IMR-90 (cell line): ENCODE results near the gene EVPL. TPM values are rescaled to one million over a fixed set of nuclear protein-coding genes. Genes with fewer than 3 reads are reported as not detected.

ENCODE experiments used
- ATAC-seq: fragments of 200-7000 bp; cut with Tn5 transposase; 2 replicates; pipeline ENCODE4 v1.9.1; 2020; ENCODE audit warnings: low read depth, mild to moderate bottlenecking, moderate library complexity
- BruUV-seq: library from RNA; stranded (reverse); fragments of 400-500 nt; replicated peaks from 2 replicates; lab custom pipeline; 2021; lab: Mats Ljungman, UMichigan
- CTCF ChIA-PET: fragments of 300-600 bp; formaldehyde crosslinking; extraction: SDS; loops from one replicate; lab custom pipeline; 2021; ENCODE audit warnings: antibody characterized with exemption; lab: Yijun Ruan, JAX
- POLR2A ChIA-PET: fragments of 300-600 bp; sonication (Branson Sonifier 250); formaldehyde crosslinking; loops from one replicate; lab custom pipeline; 2022; ENCODE audit warnings: antibody characterized with exemption; ENCODE audit not compliant: unreplicated experiment; lab: Charles Lee
- DNase-seq: peaks from one replicate; pipeline ENCODE4 v3.0.0; 2013
- H2AFZ ChIP-seq: replicated peaks from 2 replicates; pipeline ENCODE3; 2013; ENCODE audit warnings: low read length, mild to moderate bottlenecking; ENCODE audit not compliant: poor library complexity
- H2AK5ac ChIP-seq: 2 replicates; pipeline ENCODE4 v1.6.1; 2013; ENCODE audit warnings: low read depth, low read length, inconsistent platforms
- H2AK9ac ChIP-seq: replicated peaks from 2 replicates; pipeline ENCODE3; 2013; ENCODE audit warnings: mild to moderate bottlenecking, low read depth, low read length, moderate library complexity; ENCODE audit not compliant: poor library complexity
- H2BK120ac ChIP-seq: 2 replicates; pipeline ENCODE4 v1.6.1; 2013; ENCODE audit warnings: low read depth, low read length, inconsistent platforms
- H2BK15ac ChIP-seq: 3 replicates; pipeline ENCODE4 v1.6.1; 2013; ENCODE audit warnings: low read depth, low read length, inconsistent platforms
- H2BK20ac ChIP-seq: 2 replicates; pipeline ENCODE4 v1.6.1; 2013; ENCODE audit warnings: low read depth, mild to moderate bottlenecking, inconsistent platforms, low read length, moderate library complexity
- H2BK5ac ChIP-seq: 2 replicates; pipeline ENCODE4 v1.6.1; 2013; ENCODE audit warnings: mild to moderate bottlenecking, low read depth, low read length, inconsistent platforms; ENCODE audit not compliant: poor library complexity, severe bottlenecking
- H3K14ac ChIP-seq: replicated peaks from 2 replicates; pipeline ENCODE4 v1.6.1; 2013; ENCODE audit warnings: low read depth, low read length, inconsistent platforms
- H3K18ac ChIP-seq: 2 replicates; pipeline ENCODE4 v1.6.1; 2013; ENCODE audit warnings: low read depth, low read length, control low read depth
- H3K23ac ChIP-seq: 2 replicates; pipeline ENCODE4 v1.6.1; 2013; ENCODE audit warnings: low read depth, low read length, inconsistent platforms
- H3K27ac ChIP-seq: 2 replicates; pipeline ENCODE4 v1.5.1; 2013; ENCODE audit warnings: mild to moderate bottlenecking, control low read depth, low read length; ENCODE audit not compliant: insufficient read depth
- H3K27me3 ChIP-seq: 2 replicates; pipeline ENCODE4 v1.6.1; 2013; ENCODE audit warnings: low read length; ENCODE audit not compliant: control insufficient read depth, insufficient read depth
- H3K36me3 ChIP-seq: 2 replicates; pipeline ENCODE4 v1.6.1; 2013; ENCODE audit warnings: low read length, mixed read lengths; ENCODE audit not compliant: control insufficient read depth, insufficient read depth
- H3K4ac ChIP-seq: 2 replicates; pipeline ENCODE4 v1.6.1; 2013; ENCODE audit warnings: low read depth, low read length, inconsistent platforms
- H3K4me1 ChIP-seq: 2 replicates; pipeline ENCODE4 v1.6.1; 2013; ENCODE audit warnings: low read length, mixed read lengths; ENCODE audit not compliant: control insufficient read depth, insufficient read depth
- H3K4me2 ChIP-seq: 2 replicates; pipeline ENCODE4 v1.6.1; 2013; ENCODE audit warnings: low read depth, mild to moderate bottlenecking, control low read depth, low read length, moderate library complexity
- H3K4me3 ChIP-seq: 2 replicates; pipeline ENCODE4 v1.5.1; 2013; ENCODE audit warnings: low read depth, mild to moderate bottlenecking, control low read depth, low read length, moderate library complexity; ENCODE audit not compliant: insufficient read depth
- H3K56ac ChIP-seq: 2 replicates; pipeline ENCODE4 v1.6.1; 2013; ENCODE audit warnings: low read length, inconsistent platforms; ENCODE audit not compliant: insufficient read depth; ENCODE audit errors: extremely low read depth
- H3K79me1 ChIP-seq, 2 experiments: 2 replicates each; pipeline ENCODE4 v1.6.1; 2013; ENCODE audit warnings: low read length in 2 of 2, inconsistent platforms in 1 of 2, low read depth in 1 of 2
- H3K9ac ChIP-seq: 2 replicates; pipeline ENCODE4 v1.6.1; 2013; ENCODE audit warnings: low read depth, low read length, control low read depth
- H3K9me1 ChIP-seq: 2 replicates; pipeline ENCODE4 v1.6.1; 2013; ENCODE audit warnings: low read length, inconsistent platforms; ENCODE audit not compliant: insufficient read depth
- H3K9me3 ChIP-seq: 2 replicates; pipeline ENCODE4 v1.6.1; 2013; ENCODE audit warnings: low read length; ENCODE audit not compliant: control insufficient read depth, insufficient read depth
- H4K20me1 ChIP-seq: 2 replicates; pipeline ENCODE4 v1.6.1; 2013; ENCODE audit warnings: low read length, inconsistent platforms; ENCODE audit not compliant: insufficient read depth
- H4K5ac ChIP-seq: 2 replicates; pipeline ENCODE4 v1.6.1; 2013; ENCODE audit warnings: mild to moderate bottlenecking, low read depth, low read length, control low read depth
- H4K8ac ChIP-seq, 2 experiments: 2 replicates each; pipeline ENCODE4 v1.6.1; 2013; ENCODE audit warnings: low read depth in 2 of 2, low read length in 2 of 2, control low read depth in 1 of 2, inconsistent platforms in 1 of 2
- H4K91ac ChIP-seq: 2 replicates; pipeline ENCODE4 v1.6.1; 2013; ENCODE audit warnings: low read depth, low read length, inconsistent platforms; ENCODE audit not compliant: insufficient read depth
- BHLHE40 ChIP-seq: fragments of 150-350 bp; IDR thresholded peaks from 2 replicates; pipeline ENCODE4 v1.6.1; 2016; ENCODE audit warnings: mild to moderate bottlenecking, low read depth, low read length
- CEBPB ChIP-seq: IDR thresholded peaks from 2 replicates; pipeline ENCODE4 v1.6.1; 2012; ENCODE audit warnings: low read depth, low read length, improper control_type of control experiment
- CHD1 ChIP-seq: IDR thresholded peaks from 2 replicates; pipeline ENCODE4 v1.6.1; 2012; ENCODE audit warnings: low read depth, low read length, improper control_type of control experiment
- FOS ChIP-seq: fragments of 150-350 bp; IDR thresholded peaks from 2 replicates; pipeline ENCODE4 v1.6.1; 2016; ENCODE audit warnings: low read depth, low read length
- MAFK ChIP-seq: IDR thresholded peaks from 2 replicates; pipeline ENCODE4 v1.6.1; 2012; ENCODE audit warnings: low read depth, low read length, improper control_type of control experiment
- MAZ ChIP-seq: IDR thresholded peaks from 2 replicates; pipeline ENCODE4 v1.6.1; 2012; ENCODE audit warnings: low read depth, mild to moderate bottlenecking, low read length, improper control_type of control experiment, moderate library complexity, borderline replicate concordance
- MXI1 ChIP-seq: IDR thresholded peaks from 2 replicates; pipeline ENCODE4 v1.6.1; 2012; ENCODE audit warnings: low read depth, mild to moderate bottlenecking, low read length, moderate library complexity, borderline replicate concordance
- NFE2L2 ChIP-seq: fragments of 150-350 bp; IDR thresholded peaks from 2 replicates; pipeline ENCODE4 v1.6.1; 2016; ENCODE audit warnings: low read depth, mild to moderate bottlenecking, low read length
- POLR2A ChIP-seq: IDR thresholded peaks from 2 replicates; pipeline ENCODE4 v1.6.1; 2012; ENCODE audit warnings: mild to moderate bottlenecking, low read depth, low read length
- RAD21 ChIP-seq: IDR thresholded peaks from 2 replicates; pipeline ENCODE4 v1.6.1; 2012; ENCODE audit warnings: low read length, improper control_type of control experiment
- RCOR1 ChIP-seq: IDR thresholded peaks from 2 replicates; pipeline ENCODE4 v1.6.1; 2012; ENCODE audit warnings: mild to moderate bottlenecking, low read length, improper control_type of control experiment; ENCODE audit not compliant: insufficient replicate concordance
- RFX5 ChIP-seq: IDR thresholded peaks from 2 replicates; pipeline ENCODE4 v1.8.0; 2012; ENCODE audit warnings: low read depth, mild to moderate bottlenecking, low read length, moderate library complexity
- SMC3 ChIP-seq: fragments of 150-350 bp; IDR thresholded peaks from 2 replicates; pipeline ENCODE4 v1.6.1; 2016; ENCODE audit warnings: low read depth, mild to moderate bottlenecking, antibody characterized with exemption, low read length, moderate library complexity
- WGBS, 2 experiments: methylation state at CpG; one replicate each; pipeline versions ENCODE4 v1.1.5 to v1.1.7; 2013; ENCODE audit warnings: missing lambda C conversion rate in 2 of 2; ENCODE audit not compliant: insufficient read length in 1 of 2; ENCODE audit errors: extremely low coverage in 2 of 2; 5-methylcytosine and 5-hydroxymethylcytosine counted together
- dilution Hi-C: fragments of 300-500 bp; cut with HindIII; formaldehyde crosslinking; loops from one replicate; pipeline ENCODE4 v1.14.3; 2018; ENCODE audit warnings: low sequenced_read_pairs; ENCODE audit not compliant: unreplicated experiment
- in situ Hi-C: fragments of 300-500 bp; cut with MboI; formaldehyde crosslinking; loops from 3 replicates; pipeline ENCODE4 v1.14.3; 2019; ENCODE audit warnings: low sequenced_read_pairs, inconsistent platforms, mixed read lengths
- intact Hi-C: fragments of 100-400 bp; cut with micrococcal nuclease; formaldehyde crosslinking; loops from 2 replicates; pipeline ENCODE4 v1.10.0; 2022
- polyA plus RNA-seq, 3 experiments: library from polyadenylated mRNA; depleted of rRNA; stranded (reverse); fragments of >200 nt; gene quantifications; 2 replicates each; pipeline ENCODE4 v1.2.3, GENCODE V29; 2012; ENCODE audit warnings: low replicate concordance in 1 of 3
- total RNA-seq: library from RNA; depleted of rRNA; stranded (reverse); fragments of >200 nt; gene quantifications from 2 replicates; pipeline ENCODE4 v1.2.3, GENCODE V29; 2012
- TF ChIP-seq, protein P1 (sequence below): fragments of 150-350 bp; IDR thresholded peaks from 2 replicates; pipeline ENCODE4 v1.6.1; 2017; ENCODE audit warnings: mild to moderate bottlenecking, antibody characterized with exemption, low read length, low read depth
- TF ChIP-seq, protein P2 (sequence below): fragments of 150-350 bp; IDR thresholded peaks from 2 replicates; pipeline ENCODE4 v1.6.1; 2016; ENCODE audit warnings: low read depth, mild to moderate bottlenecking, low read length, moderate library complexity, borderline replicate concordance
- TF ChIP-seq, protein P3 (sequence below): conservative IDR thresholded peaks from 2 replicates; pipeline ENCODE4 v1.5.1; 2012; ENCODE audit warnings: mild to moderate bottlenecking, low read depth, low read length, improper control_type of control experiment

Gene EVPL
- total and polyA plus RNA-seq, 2 of the 4 experiments (the other 2 are of a cell fraction): not detected

DNA sequence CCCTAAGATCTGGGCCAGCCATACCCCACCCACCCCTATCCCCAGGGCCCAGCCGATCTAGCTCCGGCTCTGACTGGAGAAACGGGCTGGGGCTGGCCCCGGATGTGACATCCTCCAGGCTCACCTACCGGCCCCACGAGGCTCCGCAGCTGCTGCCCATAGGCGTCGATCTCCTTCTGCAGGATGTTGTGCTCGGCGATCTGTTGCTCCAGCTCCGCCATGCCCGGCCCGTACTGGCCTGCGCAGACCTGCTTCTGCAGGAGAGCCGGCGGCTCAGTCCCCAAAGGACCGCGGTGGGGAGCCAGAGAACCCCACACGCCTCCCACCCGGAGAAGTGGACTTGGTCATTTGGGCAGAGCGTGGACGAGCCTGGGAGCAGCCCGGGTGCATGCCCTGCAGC lies 4.8 kb downstream of the EVPL start:
- no peaks in the 10 kb centered on the region for H4K20me1 ChIP-seq
- no peak overlapping the region for H3K4me2 ChIP-seq
- H3K9me3 ChIP-seq: no peaks in the 10 kb centered on the region
- 75% methylated on average over 17 of the region's 24 CpGs; no CpG with 5 or more reads in 1 of the 2 experiments for WGBS, 2 experiments
- TF ChIP-seq NFE2L2: no peak
- TF ChIP-seq SMC3: no peak
- TF ChIP-seq RCOR1: no peak
- TF ChIP-seq MAFK: no peak
- TF ChIP-seq CHD1: no peak
- TF ChIP-seq BHLHE40: no peak
- TF ChIP-seq FOS: no peak
- TF ChIP-seq, protein P1, sequence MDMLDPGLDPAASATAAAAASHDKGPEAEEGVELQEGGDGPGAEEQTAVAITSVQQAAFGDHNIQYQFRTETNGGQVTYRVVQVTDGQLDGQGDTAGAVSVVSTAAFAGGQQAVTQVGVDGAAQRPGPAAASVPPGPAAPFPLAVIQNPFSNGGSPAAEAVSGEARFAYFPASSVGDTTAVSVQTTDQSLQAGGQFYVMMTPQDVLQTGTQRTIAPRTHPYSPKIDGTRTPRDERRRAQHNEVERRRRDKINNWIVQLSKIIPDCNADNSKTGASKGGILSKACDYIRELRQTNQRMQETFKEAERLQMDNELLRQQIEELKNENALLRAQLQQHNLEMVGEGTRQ: no peak
- TF ChIP-seq, protein P2, sequence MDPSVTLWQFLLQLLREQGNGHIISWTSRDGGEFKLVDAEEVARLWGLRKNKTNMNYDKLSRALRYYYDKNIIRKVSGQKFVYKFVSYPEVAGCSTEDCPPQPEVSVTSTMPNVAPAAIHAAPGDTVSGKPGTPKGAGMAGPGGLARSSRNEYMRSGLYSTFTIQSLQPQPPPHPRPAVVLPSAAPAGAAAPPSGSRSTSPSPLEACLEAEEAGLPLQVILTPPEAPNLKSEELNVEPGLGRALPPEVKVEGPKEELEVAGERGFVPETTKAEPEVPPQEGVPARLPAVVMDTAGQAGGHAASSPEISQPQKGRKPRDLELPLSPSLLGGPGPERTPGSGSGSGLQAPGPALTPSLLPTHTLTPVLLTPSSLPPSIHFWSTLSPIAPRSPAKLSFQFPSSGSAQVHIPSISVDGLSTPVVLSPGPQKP: no peak
- no peak for TF ChIP-seq POLR2A
- TF ChIP-seq MXI1: no peak
- no peak for TF ChIP-seq MAZ
- TF ChIP-seq RAD21: no peak
- no peak for TF ChIP-seq RFX5
- TF ChIP-seq, protein P3, sequence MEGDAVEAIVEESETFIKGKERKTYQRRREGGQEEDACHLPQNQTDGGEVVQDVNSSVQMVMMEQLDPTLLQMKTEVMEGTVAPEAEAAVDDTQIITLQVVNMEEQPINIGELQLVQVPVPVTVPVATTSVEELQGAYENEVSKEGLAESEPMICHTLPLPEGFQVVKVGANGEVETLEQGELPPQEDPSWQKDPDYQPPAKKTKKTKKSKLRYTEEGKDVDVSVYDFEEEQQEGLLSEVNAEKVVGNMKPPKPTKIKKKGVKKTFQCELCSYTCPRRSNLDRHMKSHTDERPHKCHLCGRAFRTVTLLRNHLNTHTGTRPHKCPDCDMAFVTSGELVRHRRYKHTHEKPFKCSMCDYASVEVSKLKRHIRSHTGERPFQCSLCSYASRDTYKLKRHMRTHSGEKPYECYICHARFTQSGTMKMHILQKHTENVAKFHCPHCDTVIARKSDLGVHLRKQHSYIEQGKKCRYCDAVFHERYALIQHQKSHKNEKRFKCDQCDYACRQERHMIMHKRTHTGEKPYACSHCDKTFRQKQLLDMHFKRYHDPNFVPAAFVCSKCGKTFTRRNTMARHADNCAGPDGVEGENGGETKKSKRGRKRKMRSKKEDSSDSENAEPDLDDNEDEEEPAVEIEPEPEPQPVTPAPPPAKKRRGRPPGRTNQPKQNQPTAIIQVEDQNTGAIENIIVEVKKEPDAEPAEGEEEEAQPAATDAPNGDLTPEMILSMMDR: no peak
- TF ChIP-seq CEBPB: no peak
- POLR2A ChIA-PET: interaction anchor here (0.6 kb wide), 1 partner anchor 20 kb away, joined by 3 read pairs; no protein-coding TSS in a partner anchor
- no peak overlapping the region for H2BK15ac ChIP-seq
- no peaks in the 10 kb centered on the region for H3K9me1 ChIP-seq
- no peak overlapping the region for H3K4ac ChIP-seq
- no TSS peak for BruUV-seq
- no peak overlapping the region for H3K56ac ChIP-seq
- no peak overlapping the region for H3K18ac ChIP-seq
- peaks cover 23% of the 10 kb centered on the region for H3K27me3 ChIP-seq
- no peaks in the 10 kb centered on the region for H3K4me1 ChIP-seq
- DNase-seq (no peak), ATAC-seq (no peak)
- CTCF ChIA-PET: no interaction called here
- H3K14ac ChIP-seq: no peak overlapping the region
- H4K8ac ChIP-seq: no peak overlapping the region
- in situ Hi-C loops: no loop called here
- intact Hi-C loops: no loop called here
- no peak overlapping the region for H3K27ac ChIP-seq
- H4K91ac ChIP-seq: no peak overlapping the region
- H2AK5ac ChIP-seq: no peak overlapping the region
- no peak overlapping the region for H2AK9ac ChIP-seq
- H2BK5ac ChIP-seq: no peak overlapping the region
- dilution Hi-C loops: no loop called here
- no peak overlapping the region for H2BK120ac ChIP-seq
- no peak overlapping the region for H3K4me3 ChIP-seq
- H3K36me3 ChIP-seq: no peaks in the 10 kb centered on the region
- H4K5ac ChIP-seq: no peak overlapping the region
- no peak overlapping the region for H3K9ac ChIP-seq
- H3K23ac ChIP-seq: no peak overlapping the region
- no peak overlapping the region for H2AFZ ChIP-seq
- H3K79me1 ChIP-seq: no peaks in the 10 kb centered on the region
- H2BK20ac ChIP-seq: no peak overlapping the region
